Breast epithelium (tissue), 3 donors: ENCODE results near the gene DAZL.

Experiments used
- POLR2A ChIP-seq: fragments of 450-650 bp; IDR thresholded peaks from one replicate; pipeline ENCODE4 v1.6.1; 2016; ENCODE audit warnings: antibody characterized with exemption, mild to moderate bottlenecking, moderate library complexity
- POLR2AphosphoS5 ChIP-seq, 3 donors: sonication (generic); formaldehyde crosslinking; IDR thresholded peaks; one replicate each; pipeline ENCODE4 v1.6.1; 2017; ENCODE audit warnings: antibody characterized with exemption in 3 of 3
- TF ChIP-seq, protein P1 (sequence below), 3 donors: fragments of 450-650 bp; IDR thresholded peaks; one replicate each; pipeline ENCODE4 v1.5.1; 2016 to 2017; ENCODE audit warnings: antibody characterized with exemption in 3 of 3, mild to moderate bottlenecking in 3 of 3, moderate library complexity in 3 of 3

GRCh38 chr3:16536996-16537395 is 68.2 kb downstream of the DAZL start:
- TF ChIP-seq, protein P1, sequence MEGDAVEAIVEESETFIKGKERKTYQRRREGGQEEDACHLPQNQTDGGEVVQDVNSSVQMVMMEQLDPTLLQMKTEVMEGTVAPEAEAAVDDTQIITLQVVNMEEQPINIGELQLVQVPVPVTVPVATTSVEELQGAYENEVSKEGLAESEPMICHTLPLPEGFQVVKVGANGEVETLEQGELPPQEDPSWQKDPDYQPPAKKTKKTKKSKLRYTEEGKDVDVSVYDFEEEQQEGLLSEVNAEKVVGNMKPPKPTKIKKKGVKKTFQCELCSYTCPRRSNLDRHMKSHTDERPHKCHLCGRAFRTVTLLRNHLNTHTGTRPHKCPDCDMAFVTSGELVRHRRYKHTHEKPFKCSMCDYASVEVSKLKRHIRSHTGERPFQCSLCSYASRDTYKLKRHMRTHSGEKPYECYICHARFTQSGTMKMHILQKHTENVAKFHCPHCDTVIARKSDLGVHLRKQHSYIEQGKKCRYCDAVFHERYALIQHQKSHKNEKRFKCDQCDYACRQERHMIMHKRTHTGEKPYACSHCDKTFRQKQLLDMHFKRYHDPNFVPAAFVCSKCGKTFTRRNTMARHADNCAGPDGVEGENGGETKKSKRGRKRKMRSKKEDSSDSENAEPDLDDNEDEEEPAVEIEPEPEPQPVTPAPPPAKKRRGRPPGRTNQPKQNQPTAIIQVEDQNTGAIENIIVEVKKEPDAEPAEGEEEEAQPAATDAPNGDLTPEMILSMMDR (IDR thresholded peaks at IDR 0.05): no peak
- TF ChIP-seq POLR2A (no peak), POLR2AphosphoS5 (IDR thresholded peaks at IDR 0.05) (no peak)
